ENCODE measurements around the gene SMIM24.
"Not testable (repeated sequence)": the region's sequence is repeated elsewhere in the genome, so short reads cannot be mapped to it uniquely, and the experiment has no call there.

SMIM24 gene

GRCh38 chr19:3514930-3515329, 34.6 kb upstream of the SMIM24 start:
- DNase-seq (ENCODE audit: low spot score): no peak

DNA sequence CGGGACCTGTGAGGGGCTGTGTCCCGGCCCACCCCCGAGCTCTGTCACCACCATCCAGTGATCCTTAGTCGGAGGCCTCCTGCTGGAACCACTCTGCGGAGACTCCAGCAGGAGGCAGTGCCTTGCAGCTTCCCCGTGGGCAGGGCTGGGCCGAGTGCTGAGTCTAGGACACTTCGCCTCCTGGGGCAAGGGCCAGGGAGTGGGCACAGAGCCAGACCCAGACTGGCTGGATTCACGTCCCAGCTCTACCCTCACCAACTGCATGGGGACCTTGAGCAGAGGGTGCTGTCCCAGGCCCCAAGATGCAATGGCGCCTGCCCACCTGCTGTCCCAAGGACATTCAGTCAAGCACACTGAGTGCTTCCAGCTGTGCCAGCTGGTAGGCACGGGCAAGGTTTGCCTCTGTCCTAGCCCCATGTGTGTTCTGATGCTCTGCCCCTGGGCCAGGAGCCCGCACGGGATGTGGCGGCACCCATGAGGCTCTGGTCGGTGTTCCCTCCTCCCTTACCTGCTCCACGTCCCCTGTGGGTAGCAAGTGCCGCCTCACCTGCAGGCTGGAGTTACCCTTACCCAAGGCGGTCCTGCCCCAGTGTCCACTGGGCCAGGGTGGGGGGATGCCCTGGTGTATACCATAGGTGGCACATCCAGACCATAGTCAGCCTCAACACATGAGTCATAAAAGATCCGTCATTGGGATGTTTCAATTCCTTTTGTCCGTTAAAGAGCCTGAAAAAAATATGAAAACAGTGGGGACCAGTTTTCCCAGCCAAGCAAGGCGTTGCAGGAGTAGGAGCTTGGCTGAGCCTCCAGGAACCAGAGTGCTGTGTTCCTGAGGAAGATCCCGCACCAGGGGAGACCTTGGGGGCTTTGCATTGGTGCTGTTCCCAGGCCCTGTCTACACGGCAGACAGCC, 33.2 kb upstream of the SMIM24 start:
- DNase-seq (ENCODE audit: low spot score): no peak

- peak; percentile 55 for DNase-seq (ENCODE audit: low spot score)
Observed at GRCh38 chr19:3512562-3513228, 32.4 kb upstream of the SMIM24 start.

DNA sequence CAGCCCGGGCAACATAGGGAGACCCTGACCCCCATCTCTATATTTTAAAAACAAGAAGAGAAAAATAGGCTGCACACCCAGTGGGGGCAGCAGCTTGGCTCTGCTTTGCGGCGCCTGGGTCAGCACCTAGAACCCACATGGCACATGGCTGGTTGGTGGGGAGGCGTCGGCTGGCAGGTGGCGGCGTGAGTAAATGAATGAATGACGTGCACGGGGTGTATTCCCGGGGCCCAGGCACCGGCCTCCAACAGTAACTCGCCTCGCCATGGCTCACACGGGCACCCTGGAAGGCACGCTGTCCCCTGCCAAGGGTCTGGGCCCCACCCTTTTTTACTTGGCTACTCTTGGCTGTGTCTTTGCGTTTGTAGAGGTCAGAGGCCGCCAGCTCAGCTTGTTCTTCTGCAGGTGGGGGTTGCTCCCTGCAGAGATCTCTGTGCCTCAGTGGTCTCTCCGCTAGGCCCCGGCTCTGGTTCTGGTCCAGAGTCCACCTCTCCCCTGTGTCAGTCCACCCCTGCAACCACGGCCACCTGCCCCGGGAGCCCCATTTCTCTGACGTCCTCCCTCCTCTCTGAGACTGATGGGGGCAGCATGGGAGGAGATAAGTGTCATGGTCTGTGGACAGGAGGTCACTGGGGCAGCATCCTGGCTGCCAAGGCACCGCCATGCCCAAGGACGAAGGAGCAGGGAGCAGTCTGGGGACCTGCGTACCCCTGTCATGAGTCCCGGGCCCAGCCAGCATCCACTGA, 31.4 kb upstream of the SMIM24 start:
- DNase-seq (ENCODE audit: low spot score): no peak

DNA sequence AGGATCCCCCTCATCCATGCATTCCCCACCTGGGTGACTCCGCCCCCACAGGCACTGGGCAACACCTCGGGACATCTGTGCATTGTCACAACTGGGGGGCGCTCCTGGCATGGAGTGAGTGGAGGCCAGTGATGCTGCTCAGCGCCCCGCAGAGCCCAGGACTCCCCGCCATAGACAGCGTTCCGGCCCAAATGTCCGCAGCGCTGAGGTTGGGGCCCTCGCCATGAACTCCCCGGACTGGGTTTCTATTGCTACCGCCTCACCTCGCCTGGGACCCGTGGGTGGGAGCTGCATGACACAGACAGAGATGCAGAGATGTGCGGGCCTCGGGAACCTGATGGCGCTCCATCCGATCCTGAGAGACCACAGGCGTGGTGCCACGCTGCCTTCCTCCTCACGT, 30.4 kb upstream of the SMIM24 start:
- DNase-seq (ENCODE audit: low spot score): no peak

GRCh38 chr19:3509566-3509989, 29.3 kb upstream of the SMIM24 start:
- no peak for DNase-seq (ENCODE audit: low spot score)

GRCh38 chr19:3508771-3509535, 28.6 kb upstream of the SMIM24 start:
- no peak for DNase-seq (ENCODE audit: low spot score)

DNA sequence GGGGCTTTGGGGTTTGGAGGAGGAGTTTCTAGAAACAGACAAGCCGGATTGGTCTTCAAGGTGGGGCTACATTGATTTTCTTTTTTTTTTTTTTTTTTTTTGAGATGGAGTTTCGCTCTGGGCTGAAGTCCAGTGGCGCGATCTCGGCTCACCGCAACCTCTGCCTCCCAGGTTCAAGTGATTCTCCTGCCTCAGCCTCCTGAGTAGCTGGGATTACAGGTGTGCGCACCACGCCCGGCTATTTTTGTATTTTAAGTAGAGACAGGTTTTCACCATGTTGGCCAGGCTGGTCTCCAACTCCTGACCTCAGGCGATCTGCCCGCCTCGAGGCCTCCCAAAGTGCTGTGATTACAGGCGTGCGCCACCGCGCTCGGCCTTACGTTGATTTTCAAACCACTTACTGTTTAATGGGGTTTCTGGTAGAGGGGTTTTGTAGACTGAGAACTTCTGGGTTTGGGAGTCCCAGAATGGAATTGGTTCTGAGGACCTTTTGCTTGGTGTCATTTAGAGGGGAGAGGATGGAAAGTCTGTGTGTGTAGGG, 27.9 kb upstream of the SMIM24 start:
- not testable (repeated sequence) for DNase-seq (ENCODE audit: low spot score)

- no peak for DNase-seq (ENCODE audit: low spot score)
Observed at GRCh38 chr19:3507371-3508120, 27.2 kb upstream of the SMIM24 start.

DNA sequence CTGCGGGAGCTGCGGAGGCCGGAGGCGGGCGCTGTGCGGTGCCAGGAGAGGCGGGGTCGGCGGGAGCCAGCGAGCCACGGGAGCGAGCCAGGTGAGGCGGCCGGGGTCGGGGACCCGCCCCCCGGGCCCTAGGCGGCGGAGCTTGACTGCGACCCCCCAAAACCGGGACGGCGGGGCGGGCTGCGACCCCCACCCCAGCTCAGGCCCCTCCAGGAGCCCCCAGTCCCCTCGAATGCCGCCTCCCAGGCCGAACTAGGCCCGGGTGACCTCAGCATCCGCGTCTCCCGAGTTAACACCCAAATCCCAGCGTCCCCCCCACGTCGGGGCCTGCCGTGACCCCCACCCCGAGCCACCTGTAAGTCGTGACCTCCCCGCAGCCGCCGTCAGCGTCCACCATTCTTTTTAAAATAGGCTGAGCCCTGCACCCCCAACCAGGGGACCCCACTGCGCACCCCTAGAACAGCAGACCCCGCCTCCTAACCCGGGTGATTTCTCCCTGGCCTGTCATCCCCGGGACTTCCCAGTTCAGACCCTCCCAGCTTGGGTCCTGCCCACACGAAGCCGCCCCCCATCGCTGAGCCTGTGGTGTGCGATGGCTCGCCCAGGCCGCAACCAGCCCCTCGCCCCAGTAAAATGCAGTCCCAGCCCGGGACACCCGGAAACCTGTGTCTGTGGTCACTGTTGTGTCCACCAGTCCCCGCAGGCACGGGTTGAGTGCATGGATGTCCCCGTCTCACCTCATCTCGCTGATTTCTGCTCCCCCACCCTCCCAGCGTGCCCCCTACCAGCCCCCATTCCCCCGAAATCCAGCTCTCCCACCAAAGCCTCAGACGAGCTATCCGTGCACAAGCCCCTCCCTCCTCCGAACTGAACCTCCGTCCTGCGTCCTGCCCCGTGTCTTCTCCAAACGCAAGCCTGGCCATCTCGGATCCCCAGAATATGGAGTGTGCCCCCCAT, 26.3 kb upstream of the SMIM24 start:
- no peak for DNase-seq (ENCODE audit: low spot score)

GRCh38 chr19:3505598-3506383, 25.5 kb upstream of the SMIM24 start, which contains the start of gene FZR1:
Gene FZR1 (plus strand): TSS chr19:3506311. CDS start chr19:3522990, 16,679 bp downstream.
- DNase-seq (ENCODE audit: low spot score): peak; percentile 98

DNA sequence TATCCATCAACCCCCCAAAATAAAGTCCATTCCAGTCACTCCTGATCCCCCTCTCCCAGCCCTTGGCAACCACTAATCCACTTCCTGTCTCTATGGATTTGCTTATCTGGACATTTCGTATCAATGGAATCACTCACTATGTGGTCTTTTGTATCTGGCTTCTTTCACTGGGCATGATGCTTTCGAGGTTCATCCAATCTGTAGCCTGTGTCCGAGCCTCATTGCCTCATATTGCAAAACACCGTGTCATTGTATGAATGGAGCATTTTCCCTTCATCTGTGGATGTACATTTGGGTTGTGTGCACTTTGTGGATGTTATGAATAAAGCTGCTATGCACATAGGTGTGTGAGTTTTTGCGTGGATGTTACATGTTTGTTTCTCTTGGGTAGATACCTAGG, 24.4 kb upstream of the SMIM24 start:
- no peak for DNase-seq (ENCODE audit: low spot score)

- no peak for DNase-seq (ENCODE audit: low spot score)
Observed at GRCh38 chr19:3503036-3503572, 22.8 kb upstream of the SMIM24 start.

DNA sequence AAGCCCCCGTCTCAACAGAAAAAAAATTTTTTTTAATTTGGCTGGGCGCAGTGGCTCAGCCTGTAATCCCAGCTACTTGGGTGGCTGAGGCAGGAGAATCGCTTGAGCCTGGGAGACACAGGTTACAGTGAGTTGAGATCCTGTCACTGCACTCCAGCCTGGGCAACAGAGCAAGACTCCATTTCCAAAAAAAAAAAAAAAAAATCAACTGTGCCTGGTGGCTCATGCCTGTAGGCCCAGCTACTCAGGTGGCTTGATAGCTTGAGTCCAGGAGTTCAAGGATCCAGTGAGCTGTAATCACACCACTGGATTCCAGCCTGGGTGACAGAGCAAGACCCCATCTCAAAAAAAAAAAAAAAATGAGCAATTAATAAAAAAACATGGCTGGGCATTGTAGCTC, 21.5 kb upstream of the SMIM24 start:
- no peak for DNase-seq (ENCODE audit: low spot score)

GRCh38 chr19:3500429-3501101, 20.2 kb upstream of the SMIM24 start, which contains the start of gene DOHH:
Gene DOHH (minus strand): TSS chr19:3500674. CDS start chr19:3496814, 3,860 bp downstream.
- DNase-seq (ENCODE audit: low spot score): peak; percentile 96

DNA sequence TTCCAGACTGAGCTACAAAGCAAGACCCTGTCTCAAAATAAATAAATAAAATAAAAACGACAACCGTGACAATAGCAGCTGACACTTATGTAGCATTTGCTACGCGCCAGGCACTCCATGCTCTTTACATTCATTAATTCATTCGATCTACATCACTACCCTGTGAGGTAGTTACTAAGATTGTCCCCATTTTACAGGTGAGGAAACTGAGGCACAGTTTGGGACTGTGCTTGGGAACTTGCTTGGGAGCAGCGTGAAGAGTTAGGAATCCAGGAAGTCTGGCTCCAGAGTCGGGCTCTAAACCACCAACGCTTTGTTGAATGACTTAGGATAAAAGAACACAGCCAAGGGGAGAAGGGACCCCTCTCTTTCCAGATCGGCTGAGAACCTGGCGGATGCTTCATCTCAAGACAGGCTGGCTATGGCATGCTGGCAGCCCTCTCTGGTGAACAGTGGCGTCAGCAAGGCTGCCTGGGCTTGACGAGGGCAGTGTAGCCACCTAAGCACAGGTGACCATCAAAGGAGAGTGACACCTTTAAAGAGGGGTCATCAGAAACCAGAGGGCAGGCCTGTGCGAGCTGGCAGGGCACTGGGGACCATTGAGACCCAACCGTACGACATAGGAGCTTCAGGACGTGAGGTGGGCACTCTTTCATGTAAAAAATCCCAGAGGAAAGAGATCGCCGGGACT, 19.6 kb upstream of the SMIM24 start:
- no peak for DNase-seq (ENCODE audit: low spot score)
